SK-N-SH treated with all-trans-retinoic acid at 6 μM for 48 hours (cell line): ENCODE measurements around the gene BCHE.
A peak's percentile ranks its signal among the peaks of the same experiment; 100 is the strongest.

Experiments used
- ATAC-seq: fragments of 200-7000 bp; cut with Tn5 transposase; 3 replicates; pipeline ENCODE4 v1.9.1; 2020; ENCODE audit warnings: mild to moderate bottlenecking, moderate library complexity
- ARNTL ChIP-seq: fragments of 450-650 bp; formaldehyde crosslinking; IDR thresholded peaks from 2 replicates; pipeline ENCODE4 v1.5.0; 2020; ENCODE audit warnings: low read depth, mild to moderate bottlenecking, moderate library complexity, borderline replicate concordance
- BACH2 ChIP-seq: fragments of 250-450 bp; sonication (Bioruptor Pico); IDR thresholded peaks from 2 replicates; pipeline ENCODE4 v1.9.0; 2021; ENCODE audit warnings: mild to moderate bottlenecking, borderline replicate concordance
- ESRRG ChIP-seq: fragments of 250-450 bp; sonication (Bioruptor Pico); IDR thresholded peaks from 2 replicates; pipeline ENCODE4 v1.6.1; 2021; ENCODE audit warnings: mild to moderate bottlenecking
- GLIS3 ChIP-seq: fragments of 250-450 bp; sonication (Bioruptor Pico); IDR thresholded peaks from 2 replicates; pipeline ENCODE4 v1.5.0; 2020; ENCODE audit warnings: mild to moderate bottlenecking, moderate library complexity
- ISL1 ChIP-seq: fragments of 250-450 bp; sonication (Bioruptor Pico); IDR thresholded peaks from 2 replicates; pipeline ENCODE4 v2.1.2; 2022; ENCODE audit warnings: mild to moderate bottlenecking, moderate library complexity
- PPARA ChIP-seq: fragments of 250-450 bp; sonication (Bioruptor Pico); IDR thresholded peaks from 2 replicates; pipeline ENCODE4 v1.5.0; 2020; ENCODE audit warnings: mild to moderate bottlenecking, borderline replicate concordance
- RARB ChIP-seq: fragments of 250-450 bp; sonication (Bioruptor Pico); IDR thresholded peaks from 2 replicates; pipeline ENCODE4 v1.8.0; 2021; ENCODE audit warnings: mild to moderate bottlenecking, moderate library complexity
- SNAI2 ChIP-seq: fragments of 250-450 bp; sonication (Bioruptor Pico); IDR thresholded peaks from 2 replicates; pipeline ENCODE4 v1.5.0; 2020; ENCODE audit warnings: mild to moderate bottlenecking, moderate library complexity
- TCF4 ChIP-seq: fragments of 250-450 bp; sonication (Bioruptor Pico); IDR thresholded peaks from 2 replicates; pipeline ENCODE4 v1.8.0; 2021; ENCODE audit warnings: mild to moderate bottlenecking, moderate library complexity, borderline replicate concordance
- TOX ChIP-seq: fragments of 250-450 bp; sonication (Bioruptor Pico); IDR thresholded peaks from 2 replicates; pipeline ENCODE4 v1.8.0; 2021; ENCODE audit warnings: mild to moderate bottlenecking, moderate library complexity, borderline replicate concordance
- ZC3H10 ChIP-seq: fragments of 250-450 bp; sonication (Bioruptor Pico); IDR thresholded peaks from 2 replicates; pipeline ENCODE4 v1.5.1; 2021; ENCODE audit warnings: mild to moderate bottlenecking, moderate library complexity
- ZFP3 ChIP-seq: fragments of 250-450 bp; sonication (Bioruptor Pico); IDR thresholded peaks from 2 replicates; pipeline ENCODE4 v1.5.0; 2020; ENCODE audit warnings: mild to moderate bottlenecking, moderate library complexity
- ZFP30 ChIP-seq: fragments of 450-650 bp; formaldehyde crosslinking; IDR thresholded peaks from 2 replicates; pipeline ENCODE4 v1.5.0; 2022; ENCODE audit warnings: mild to moderate bottlenecking, moderate library complexity
- ZNF565 ChIP-seq: fragments of 450-650 bp; formaldehyde crosslinking; conservative IDR thresholded peaks from 2 replicates; pipeline ENCODE4 v1.5.0; 2020; ENCODE audit warnings: low read depth, mild to moderate bottlenecking, moderate library complexity
- ZNF70 ChIP-seq: fragments of 450-650 bp; formaldehyde crosslinking; IDR thresholded peaks from 2 replicates; pipeline ENCODE4 v1.5.0; 2020; ENCODE audit warnings: mild to moderate bottlenecking, moderate library complexity
- ZNF8 ChIP-seq: fragments of 450-650 bp; formaldehyde crosslinking; IDR thresholded peaks from 2 replicates; pipeline ENCODE4 v1.5.0; 2020; ENCODE audit warnings: mild to moderate bottlenecking, moderate library complexity
- TF ChIP-seq, protein P1 (sequence below): fragments of 250-450 bp; sonication (Bioruptor Pico); IDR thresholded peaks from 2 replicates; pipeline ENCODE4 v1.5.1; 2020; ENCODE audit warnings: low read depth, mild to moderate bottlenecking, moderate library complexity
- TF ChIP-seq, protein P2 (sequence below): fragments of 250-450 bp; sonication (Bioruptor Pico); IDR thresholded peaks from 2 replicates; pipeline ENCODE4 v1.8.0; 2020; ENCODE audit warnings: mild to moderate bottlenecking, moderate library complexity, borderline replicate concordance
- TF ChIP-seq, protein P3 (sequence below): fragments of 250-450 bp; sonication (Bioruptor Pico); IDR thresholded peaks from 2 replicates; pipeline ENCODE4 v1.8.0; 2021; ENCODE audit warnings: low read depth, mild to moderate bottlenecking, moderate library complexity, borderline replicate concordance
- TF ChIP-seq, protein P4 (sequence below): fragments of 250-450 bp; sonication (Bioruptor Pico); IDR thresholded peaks from 2 replicates; pipeline ENCODE4 v1.5.0; 2020; ENCODE audit warnings: mild to moderate bottlenecking, moderate library complexity
- TF ChIP-seq, protein P5 (sequence below): fragments of 250-450 bp; sonication (Bioruptor Pico); IDR thresholded peaks from 2 replicates; pipeline ENCODE4 v1.5.1; 2021; ENCODE audit warnings: mild to moderate bottlenecking, moderate library complexity

The BCHE gene

DNA sequence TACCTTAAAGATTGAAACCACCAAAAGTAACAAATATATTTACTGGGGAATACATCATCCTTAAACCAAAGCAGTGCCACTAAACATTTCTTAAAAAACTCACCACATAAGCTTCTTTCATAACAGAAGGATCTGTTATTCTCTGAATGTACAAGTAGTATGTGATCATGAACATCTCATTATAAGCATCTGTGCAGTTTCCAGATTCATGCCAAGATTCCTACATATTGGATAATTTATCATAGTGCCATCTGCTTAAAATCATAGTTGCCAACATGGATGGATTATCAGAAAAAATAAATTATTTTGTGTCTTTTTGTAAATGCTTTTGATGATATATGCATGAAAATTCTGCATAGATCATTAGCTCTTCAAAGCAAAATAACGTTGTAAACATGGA is 21.8 kb upstream of the BCHE start:
- TF ChIP-seq ISL1 (CRISPR knock-in tag) (no peak), GLIS3 (no peak), ZNF565 (CRISPR knock-in tag) (no peak), ZNF70 (CRISPR knock-in tag) (no peak), TOX (CRISPR knock-in tag) (no peak), ZNF8 (CRISPR knock-in tag) (no peak), SNAI2 (CRISPR knock-in tag) (no peak)
- TF ChIP-seq, protein P1, sequence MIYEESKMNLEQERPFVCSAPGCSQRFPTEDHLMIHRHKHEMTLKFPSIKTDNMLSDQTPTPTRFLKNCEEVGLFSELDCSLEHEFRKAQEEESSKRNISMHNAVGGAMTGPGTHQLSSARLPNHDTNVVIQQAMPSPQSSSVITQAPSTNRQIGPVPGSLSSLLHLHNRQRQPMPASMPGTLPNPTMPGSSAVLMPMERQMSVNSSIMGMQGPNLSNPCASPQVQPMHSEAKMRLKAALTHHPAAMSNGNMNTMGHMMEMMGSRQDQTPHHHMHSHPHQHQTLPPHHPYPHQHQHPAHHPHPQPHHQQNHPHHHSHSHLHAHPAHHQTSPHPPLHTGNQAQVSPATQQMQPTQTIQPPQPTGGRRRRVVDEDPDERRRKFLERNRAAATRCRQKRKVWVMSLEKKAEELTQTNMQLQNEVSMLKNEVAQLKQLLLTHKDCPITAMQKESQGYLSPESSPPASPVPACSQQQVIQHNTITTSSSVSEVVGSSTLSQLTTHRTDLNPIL (CRISPR knock-in tag), result no peak
- no peak for ATAC-seq

DNA sequence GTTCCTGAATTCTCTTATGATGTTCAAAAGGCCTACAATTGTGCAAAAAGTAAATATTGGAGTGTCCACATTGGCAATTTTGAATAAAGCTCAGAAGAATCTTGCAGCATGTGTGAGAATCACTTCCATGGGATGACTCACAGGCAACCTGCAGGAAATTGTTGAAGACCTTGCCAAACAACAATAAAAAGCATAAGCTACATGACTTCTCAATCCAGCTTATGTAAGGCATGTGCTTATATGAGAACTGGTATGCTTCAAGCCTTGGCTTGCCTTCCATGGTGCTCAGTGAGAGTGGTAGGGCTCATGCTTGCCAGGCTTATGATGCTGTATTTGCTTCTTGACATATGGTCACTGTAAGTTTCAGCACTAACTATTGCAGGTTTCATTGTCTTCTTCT is 18.4 kb upstream of the BCHE start:
- ATAC-seq, result no peak
- TF ChIP-seq TCF4 (no peak), ARNTL (CRISPR knock-in tag) (no peak), ISL1 (CRISPR knock-in tag) (no peak), ESRRG (CRISPR knock-in tag) (no peak), ZFP3 (CRISPR knock-in tag) (no peak), ZC3H10 (no peak)
- TF ChIP-seq, protein P2, sequence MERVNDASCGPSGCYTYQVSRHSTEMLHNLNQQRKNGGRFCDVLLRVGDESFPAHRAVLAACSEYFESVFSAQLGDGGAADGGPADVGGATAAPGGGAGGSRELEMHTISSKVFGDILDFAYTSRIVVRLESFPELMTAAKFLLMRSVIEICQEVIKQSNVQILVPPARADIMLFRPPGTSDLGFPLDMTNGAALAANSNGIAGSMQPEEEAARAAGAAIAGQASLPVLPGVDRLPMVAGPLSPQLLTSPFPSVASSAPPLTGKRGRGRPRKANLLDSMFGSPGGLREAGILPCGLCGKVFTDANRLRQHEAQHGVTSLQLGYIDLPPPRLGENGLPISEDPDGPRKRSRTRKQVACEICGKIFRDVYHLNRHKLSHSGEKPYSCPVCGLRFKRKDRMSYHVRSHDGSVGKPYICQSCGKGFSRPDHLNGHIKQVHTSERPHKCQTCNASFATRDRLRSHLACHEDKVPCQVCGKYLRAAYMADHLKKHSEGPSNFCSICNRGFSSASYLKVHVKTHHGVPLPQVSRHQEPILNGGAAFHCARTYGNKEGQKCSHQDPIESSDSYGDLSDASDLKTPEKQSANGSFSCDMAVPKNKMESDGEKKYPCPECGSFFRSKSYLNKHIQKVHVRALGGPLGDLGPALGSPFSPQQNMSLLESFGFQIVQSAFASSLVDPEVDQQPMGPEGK (CRISPR knock-in tag), result no peak
- TF ChIP-seq, protein P3, sequence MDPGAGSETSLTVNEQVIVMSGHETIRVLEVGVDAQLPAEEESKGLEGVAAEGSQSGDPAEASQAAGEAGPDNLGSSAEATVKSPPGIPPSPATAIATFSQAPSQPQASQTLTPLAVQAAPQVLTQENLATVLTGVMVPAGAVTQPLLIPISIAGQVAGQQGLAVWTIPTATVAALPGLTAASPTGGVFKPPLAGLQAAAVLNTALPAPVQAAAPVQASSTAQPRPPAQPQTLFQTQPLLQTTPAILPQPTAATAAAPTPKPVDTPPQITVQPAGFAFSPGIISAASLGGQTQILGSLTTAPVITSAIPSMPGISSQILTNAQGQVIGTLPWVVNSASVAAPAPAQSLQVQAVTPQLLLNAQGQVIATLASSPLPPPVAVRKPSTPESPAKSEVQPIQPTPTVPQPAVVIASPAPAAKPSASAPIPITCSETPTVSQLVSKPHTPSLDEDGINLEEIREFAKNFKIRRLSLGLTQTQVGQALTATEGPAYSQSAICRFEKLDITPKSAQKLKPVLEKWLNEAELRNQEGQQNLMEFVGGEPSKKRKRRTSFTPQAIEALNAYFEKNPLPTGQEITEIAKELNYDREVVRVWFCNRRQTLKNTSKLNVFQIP (CRISPR knock-in tag), result no peak

DNA sequence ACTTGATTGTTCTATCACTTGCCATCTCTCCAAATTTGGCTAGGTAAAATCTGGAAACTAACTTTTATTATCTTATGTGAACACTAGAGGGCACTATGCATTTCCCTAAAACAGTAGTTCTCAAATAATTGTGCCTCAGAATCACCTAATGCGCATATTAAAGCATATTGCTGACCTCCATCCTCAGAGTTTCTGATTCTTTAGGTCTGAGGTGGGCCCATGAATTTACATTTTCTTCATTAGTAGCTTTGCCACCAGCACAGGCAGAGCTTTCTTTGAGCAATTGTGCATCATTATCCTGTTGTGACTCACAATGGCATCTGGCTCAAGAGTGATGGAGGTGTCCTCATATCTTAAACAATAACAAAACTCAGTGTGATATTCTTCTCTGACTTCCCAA is 17.5 kb upstream of the BCHE start:
- TF ChIP-seq BACH2 (no peak), ZC3H10 (no peak), ZNF70 (CRISPR knock-in tag) (no peak), ZNF8 (CRISPR knock-in tag) (no peak), RARB (CRISPR knock-in tag) (no peak), ZFP3 (CRISPR knock-in tag) (no peak), ESRRG (CRISPR knock-in tag) (no peak)
- TF ChIP-seq, protein P4, sequence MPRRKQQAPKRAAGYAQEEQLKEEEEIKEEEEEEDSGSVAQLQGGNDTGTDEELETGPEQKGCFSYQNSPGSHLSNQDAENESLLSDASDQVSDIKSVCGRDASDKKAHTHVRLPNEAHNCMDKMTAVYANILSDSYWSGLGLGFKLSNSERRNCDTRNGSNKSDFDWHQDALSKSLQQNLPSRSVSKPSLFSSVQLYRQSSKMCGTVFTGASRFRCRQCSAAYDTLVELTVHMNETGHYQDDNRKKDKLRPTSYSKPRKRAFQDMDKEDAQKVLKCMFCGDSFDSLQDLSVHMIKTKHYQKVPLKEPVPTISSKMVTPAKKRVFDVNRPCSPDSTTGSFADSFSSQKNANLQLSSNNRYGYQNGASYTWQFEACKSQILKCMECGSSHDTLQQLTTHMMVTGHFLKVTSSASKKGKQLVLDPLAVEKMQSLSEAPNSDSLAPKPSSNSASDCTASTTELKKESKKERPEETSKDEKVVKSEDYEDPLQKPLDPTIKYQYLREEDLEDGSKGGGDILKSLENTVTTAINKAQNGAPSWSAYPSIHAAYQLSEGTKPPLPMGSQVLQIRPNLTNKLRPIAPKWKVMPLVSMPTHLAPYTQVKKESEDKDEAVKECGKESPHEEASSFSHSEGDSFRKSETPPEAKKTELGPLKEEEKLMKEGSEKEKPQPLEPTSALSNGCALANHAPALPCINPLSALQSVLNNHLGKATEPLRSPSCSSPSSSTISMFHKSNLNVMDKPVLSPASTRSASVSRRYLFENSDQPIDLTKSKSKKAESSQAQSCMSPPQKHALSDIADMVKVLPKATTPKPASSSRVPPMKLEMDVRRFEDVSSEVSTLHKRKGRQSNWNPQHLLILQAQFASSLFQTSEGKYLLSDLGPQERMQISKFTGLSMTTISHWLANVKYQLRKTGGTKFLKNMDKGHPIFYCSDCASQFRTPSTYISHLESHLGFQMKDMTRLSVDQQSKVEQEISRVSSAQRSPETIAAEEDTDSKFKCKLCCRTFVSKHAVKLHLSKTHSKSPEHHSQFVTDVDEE (CRISPR knock-in tag), result no peak
- TF ChIP-seq, protein P5, sequence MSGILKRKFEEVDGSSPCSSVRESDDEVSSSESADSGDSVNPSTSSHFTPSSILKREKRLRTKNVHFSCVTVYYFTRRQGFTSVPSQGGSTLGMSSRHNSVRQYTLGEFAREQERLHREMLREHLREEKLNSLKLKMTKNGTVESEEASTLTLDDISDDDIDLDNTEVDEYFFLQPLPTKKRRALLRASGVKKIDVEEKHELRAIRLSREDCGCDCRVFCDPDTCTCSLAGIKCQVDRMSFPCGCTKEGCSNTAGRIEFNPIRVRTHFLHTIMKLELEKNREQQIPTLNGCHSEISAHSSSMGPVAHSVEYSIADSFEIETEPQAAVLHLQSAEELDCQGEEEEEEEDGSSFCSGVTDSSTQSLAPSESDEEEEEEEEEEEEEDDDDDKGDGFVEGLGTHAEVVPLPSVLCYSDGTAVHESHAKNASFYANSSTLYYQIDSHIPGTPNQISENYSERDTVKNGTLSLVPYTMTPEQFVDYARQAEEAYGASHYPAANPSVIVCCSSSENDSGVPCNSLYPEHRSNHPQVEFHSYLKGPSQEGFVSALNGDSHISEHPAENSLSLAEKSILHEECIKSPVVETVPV (CRISPR knock-in tag), result no peak
- TF ChIP-seq, all 23 proteins: peak for 0
- peak; percentile 54; the same call in 2 of the 3 replicates for ATAC-seq

DNA sequence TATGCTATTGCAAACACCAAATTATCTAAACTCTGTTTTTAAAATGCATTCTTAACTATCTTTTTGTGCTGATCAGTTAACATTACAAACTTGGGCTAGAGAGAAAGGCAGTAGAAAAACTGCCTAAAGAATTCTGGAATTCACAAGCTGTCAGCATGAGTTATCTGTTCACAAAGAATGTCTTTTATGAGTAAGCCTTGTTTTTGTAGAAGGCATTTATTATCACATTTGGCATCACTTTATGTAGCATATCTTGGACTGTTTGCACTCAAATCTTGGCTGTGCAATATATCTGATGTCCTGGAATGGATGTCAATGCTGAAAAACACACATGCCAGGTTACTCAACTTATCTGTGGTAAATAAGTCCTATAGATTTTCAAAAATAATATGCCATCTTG is 15.5 kb upstream of the BCHE start:
- ATAC-seq, result no peak
- TF ChIP-seq ISL1 (CRISPR knock-in tag), result peak; percentile 87
- no peak for TF ChIP-seq PPARA (CRISPR knock-in tag)
- TF ChIP-seq ZNF8 (CRISPR knock-in tag), result no peak
- TF ChIP-seq, protein P5 (CRISPR knock-in tag), result no peak
- no peak for TF ChIP-seq ARNTL (CRISPR knock-in tag)
- no peak for TF ChIP-seq SNAI2 (CRISPR knock-in tag)
- no peak for TF ChIP-seq ZFP3 (CRISPR knock-in tag)
- TF ChIP-seq ZFP30 (CRISPR knock-in tag), result no peak
- TF ChIP-seq TOX (CRISPR knock-in tag), result no peak
